ENCODE data around the gene CCN6.
A peak's percentile ranks its signal among the peaks of the same experiment; 100 is the strongest.

The CCN6 gene

DNA sequence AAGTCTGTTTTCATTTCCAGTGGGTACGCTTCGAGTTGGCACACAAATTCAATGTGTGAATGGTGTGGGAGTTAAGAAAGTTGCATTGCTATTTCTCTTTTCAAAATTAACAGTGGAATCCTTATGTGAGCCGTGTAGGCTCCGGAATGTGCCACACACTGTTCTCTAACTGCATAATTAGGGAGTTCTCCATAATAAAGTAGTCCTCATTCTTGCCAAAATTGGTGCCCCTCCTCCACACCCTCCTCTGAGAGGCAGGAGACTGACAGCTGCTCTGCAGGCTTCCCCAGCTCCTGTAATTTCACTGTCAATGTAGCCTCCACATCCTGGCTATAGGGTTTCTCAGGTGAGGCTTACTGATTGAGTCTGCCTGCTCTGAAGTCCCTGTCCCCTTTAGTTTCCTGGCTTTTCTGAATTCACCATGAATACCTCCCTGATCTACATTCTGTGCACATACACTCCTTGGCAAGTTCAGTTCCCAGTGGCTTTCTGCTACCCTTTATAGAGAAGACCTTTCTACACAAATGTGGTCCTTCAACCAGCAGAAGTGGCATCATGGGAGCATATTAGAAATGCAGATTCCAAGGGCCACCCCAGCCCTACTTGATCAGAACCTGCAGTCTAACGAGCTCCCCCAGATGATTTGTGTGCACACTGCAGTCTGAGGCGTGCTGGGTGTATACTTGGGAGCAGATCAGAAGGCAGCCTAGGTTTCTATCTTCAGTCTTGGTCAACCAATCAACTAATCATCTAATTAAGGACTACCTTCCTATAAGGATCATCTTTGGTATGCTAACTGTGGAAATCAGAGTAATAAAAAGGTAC is 19.9 kb upstream of the CCN6 start:
- no peak overlapping the region for H3K4me3 ChIP-seq (ENCODE audit: low read length)
- no peak for DNase-seq (ENCODE audit: low read depth)
- TF ChIP-seq, protein P1, sequence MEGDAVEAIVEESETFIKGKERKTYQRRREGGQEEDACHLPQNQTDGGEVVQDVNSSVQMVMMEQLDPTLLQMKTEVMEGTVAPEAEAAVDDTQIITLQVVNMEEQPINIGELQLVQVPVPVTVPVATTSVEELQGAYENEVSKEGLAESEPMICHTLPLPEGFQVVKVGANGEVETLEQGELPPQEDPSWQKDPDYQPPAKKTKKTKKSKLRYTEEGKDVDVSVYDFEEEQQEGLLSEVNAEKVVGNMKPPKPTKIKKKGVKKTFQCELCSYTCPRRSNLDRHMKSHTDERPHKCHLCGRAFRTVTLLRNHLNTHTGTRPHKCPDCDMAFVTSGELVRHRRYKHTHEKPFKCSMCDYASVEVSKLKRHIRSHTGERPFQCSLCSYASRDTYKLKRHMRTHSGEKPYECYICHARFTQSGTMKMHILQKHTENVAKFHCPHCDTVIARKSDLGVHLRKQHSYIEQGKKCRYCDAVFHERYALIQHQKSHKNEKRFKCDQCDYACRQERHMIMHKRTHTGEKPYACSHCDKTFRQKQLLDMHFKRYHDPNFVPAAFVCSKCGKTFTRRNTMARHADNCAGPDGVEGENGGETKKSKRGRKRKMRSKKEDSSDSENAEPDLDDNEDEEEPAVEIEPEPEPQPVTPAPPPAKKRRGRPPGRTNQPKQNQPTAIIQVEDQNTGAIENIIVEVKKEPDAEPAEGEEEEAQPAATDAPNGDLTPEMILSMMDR (conservative IDR thresholded peaks at IDR 0.05; ENCODE audit: low read depth, low read length), result no peak

DNA sequence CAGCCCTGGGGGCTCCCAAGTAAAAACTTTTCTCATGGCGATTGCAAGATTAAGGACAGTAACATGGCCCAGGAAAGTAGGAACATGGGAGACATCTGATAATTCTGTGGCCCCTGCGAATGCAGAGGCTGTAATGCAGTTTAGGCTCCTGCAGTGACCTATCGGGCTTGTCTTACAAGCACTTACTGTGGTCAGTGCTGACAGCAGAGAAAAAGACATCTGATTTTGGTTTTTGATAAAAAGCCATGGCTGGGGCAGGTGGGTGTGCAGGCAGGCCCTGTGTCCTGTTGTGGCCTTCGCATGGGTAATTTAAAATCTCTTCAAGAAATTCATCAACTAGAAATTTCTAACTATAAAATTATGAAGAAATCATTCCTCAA is 19.3 kb upstream of the CCN6 start:
- TF ChIP-seq, protein P1 (conservative IDR thresholded peaks at IDR 0.05; ENCODE audit: low read depth, low read length), result no peak
- no peak for DNase-seq (ENCODE audit: low read depth)

DNA sequence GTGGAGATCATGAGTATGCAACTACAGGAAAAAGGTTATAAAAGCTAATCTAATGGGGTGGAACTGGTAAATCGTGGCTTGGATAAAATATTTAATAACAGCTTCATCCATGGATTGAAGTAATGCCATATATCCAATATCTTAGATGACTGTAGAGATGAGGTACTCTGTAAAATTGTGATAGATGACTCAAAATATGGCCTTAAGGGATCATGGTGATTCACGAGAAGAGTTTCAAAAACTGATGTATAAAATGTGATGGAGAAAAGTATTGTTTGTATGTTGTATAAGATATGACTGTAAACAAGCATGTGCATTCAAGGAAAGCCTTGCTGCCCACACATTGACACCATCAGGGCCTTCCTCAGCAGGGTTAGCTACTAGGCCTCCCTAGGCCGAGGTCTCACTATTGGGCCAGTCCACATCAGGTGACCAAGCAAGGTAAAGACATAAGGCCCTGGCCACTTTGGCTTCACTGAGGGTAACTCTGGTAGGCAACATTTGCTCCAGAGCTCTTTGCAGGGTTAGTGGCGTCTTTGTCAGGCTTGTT is 17.7 kb upstream of the CCN6 start:
- DNase-seq (ENCODE audit: low read depth), result no peak

More for the DNA sequence above, 19.3 kb upstream of the CCN6 start:
- H3K4me3 ChIP-seq (ENCODE audit: low read length), result no peak overlapping the region

DNA sequence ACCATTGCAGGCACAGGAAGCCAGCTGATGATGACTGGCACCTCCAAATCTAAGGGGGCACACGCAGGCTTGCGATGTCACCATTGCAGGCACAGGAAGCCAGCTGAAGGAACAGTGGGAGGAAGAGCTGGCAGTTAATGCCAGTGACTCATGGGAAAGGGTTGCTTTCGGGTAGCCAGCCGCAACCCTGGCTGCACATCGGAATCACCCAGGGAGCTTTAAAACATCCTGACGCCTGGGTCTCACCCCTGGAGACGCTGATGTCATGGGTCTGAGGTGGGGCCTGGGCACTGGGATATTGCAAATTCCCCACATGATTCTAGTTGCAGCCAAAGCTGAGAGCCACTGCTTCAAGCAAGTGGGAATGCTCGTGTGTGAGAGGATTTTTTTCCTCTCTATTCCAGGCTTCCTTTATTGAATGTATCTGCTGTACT is 16.1 kb upstream of the CCN6 start:
- no peak overlapping the region for H3K4me3 ChIP-seq (ENCODE audit: low read length)
- DNase-seq (ENCODE audit: low read depth), result peak; percentile 96
- TF ChIP-seq, protein P1 (conservative IDR thresholded peaks at IDR 0.05; ENCODE audit: low read depth, low read length), result no peak

More for the DNA sequence above, 17.7 kb upstream of the CCN6 start:
- TF ChIP-seq, protein P1 (conservative IDR thresholded peaks at IDR 0.05; ENCODE audit: low read depth, low read length), result no peak
- no peak overlapping the region for H3K4me3 ChIP-seq (ENCODE audit: low read length)

DNA sequence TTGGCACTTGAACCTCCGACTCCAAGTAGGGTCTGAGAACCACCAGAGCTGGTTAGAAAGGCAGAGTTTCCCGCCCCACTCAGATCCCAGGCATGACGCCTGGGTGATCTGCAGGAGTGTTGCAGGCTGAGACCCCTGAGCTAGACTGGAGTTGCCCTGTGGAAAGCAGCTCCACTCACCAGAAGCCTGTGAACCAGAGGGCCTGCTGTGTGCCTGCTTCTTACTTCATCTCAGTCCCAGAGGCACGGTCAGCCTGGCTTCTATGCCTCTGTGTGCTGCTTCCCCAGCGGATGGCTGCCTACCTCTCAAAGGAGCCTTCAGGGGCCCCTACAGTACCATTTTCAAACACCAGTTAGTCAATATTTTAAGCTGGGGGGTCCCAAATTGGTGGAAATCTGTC is 15.6 kb upstream of the CCN6 start:
- TF ChIP-seq, protein P1 (conservative IDR thresholded peaks at IDR 0.05; ENCODE audit: low read depth, low read length), result no peak
- H3K4me3 ChIP-seq (ENCODE audit: low read length), result no peak overlapping the region
- no peak for DNase-seq (ENCODE audit: low read depth)

DNA sequence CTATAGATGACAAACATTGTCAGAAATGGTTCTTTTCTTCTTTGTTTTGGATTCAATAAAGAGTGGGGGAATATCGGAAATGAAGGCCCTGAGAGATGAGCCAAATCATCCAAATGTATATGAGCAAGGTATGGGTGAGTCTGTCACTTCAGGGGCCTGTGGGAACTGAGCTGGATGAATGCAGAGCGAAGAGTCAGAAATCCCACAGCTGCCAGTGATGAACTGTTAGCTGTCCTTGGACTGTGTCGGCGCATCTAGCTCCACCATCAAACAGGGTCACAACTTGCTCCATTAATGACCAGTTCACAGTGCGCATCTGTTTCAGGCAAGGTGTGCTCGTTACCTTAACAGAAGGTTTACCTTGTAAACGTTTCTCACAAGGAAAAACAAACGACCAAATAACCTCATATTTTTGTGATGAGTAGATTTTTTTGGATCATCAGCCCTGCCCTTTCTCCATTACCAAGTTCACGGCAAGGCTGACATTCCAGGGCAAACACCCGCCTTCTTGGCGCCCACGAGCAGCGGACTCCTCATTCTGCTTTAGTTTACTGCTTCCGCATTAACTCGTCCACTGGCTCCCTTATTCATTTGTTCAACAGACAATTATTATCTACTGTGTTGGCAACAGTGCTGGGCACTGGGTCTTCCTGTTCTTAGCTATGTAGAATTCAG is 15.0 kb upstream of the CCN6 start:
- no peak for DNase-seq (ENCODE audit: low read depth)
- TF ChIP-seq, protein P1 (conservative IDR thresholded peaks at IDR 0.05; ENCODE audit: low read depth, low read length), result no peak
- H3K4me3 ChIP-seq (ENCODE audit: low read length), result no peak overlapping the region
